SU-DHL-6 (cell line): Measurements from ENCODE around the gene DIPK1B.

ENCODE experiments used
- EZH2phosphoT487 ChIP-seq: fragments of 200-600 bp; sonication (generic), shearing (Covaris generic); conservative IDR thresholded peaks from 2 replicates; pipeline ENCODE4 v1.6.1; 2018; ENCODE audit warnings: mild to moderate bottlenecking, antibody characterized with exemption, low read length, moderate library complexity, mixed read lengths
- TF ChIP-seq, protein P1 (sequence below): fragments of 200-600 bp; sonication (generic); IDR thresholded peaks from one replicate; pipeline ENCODE4 v1.5.1; 2017; ENCODE audit warnings: antibody characterized with exemption, mild to moderate bottlenecking, low read length, moderate library complexity; ENCODE audit not compliant: insufficient read depth, poor library complexity, severe bottlenecking

- TF ChIP-seq, protein P1, sequence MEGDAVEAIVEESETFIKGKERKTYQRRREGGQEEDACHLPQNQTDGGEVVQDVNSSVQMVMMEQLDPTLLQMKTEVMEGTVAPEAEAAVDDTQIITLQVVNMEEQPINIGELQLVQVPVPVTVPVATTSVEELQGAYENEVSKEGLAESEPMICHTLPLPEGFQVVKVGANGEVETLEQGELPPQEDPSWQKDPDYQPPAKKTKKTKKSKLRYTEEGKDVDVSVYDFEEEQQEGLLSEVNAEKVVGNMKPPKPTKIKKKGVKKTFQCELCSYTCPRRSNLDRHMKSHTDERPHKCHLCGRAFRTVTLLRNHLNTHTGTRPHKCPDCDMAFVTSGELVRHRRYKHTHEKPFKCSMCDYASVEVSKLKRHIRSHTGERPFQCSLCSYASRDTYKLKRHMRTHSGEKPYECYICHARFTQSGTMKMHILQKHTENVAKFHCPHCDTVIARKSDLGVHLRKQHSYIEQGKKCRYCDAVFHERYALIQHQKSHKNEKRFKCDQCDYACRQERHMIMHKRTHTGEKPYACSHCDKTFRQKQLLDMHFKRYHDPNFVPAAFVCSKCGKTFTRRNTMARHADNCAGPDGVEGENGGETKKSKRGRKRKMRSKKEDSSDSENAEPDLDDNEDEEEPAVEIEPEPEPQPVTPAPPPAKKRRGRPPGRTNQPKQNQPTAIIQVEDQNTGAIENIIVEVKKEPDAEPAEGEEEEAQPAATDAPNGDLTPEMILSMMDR = no peak
- TF ChIP-seq EZH2phosphoT487 = no peak
Observed at GRCh38 chr9:136741883-136742571, 29.7 kb downstream of the DIPK1B start.
